Measurements from ENCODE around the gene CACNA1S.
A peak's percentile ranks its signal among the peaks of the same experiment; 100 is the strongest.

Gene CACNA1S

DNA sequence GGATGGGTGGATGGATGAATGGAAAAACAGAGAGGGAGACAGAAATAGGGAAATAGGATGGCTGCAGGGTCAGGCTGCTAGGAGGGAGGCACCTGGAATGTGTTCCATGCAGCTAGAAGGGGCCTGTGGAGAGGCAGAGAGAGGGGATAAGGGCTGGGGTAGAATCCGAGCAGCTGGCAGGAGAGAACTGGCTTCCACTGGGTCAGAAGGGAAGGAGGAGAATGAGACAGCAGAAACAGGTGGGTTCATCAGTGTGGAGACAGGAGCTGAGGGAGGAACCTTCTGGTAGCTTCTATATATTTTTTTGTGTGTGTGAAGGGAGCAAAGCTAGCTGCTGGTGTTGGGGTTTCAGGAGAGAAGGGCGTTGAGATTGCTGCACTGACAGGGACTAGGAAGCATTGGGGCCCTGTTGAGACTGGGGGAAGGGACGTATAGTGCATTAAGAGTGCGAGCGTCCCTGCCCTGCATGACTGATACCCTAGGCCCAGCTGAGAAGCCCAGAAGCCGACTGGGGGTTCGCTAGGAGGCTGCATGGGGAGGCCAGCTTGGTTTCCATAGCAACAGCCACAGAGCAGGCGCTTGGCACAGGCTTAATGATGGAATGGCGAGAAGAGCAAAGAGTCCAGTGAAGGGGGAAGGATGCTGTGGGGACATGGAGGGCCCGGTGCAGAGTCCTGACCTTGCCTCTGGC is 73.9 kb downstream of the CACNA1S start:
- DNase-seq (ENCODE audit: low read depth): no peak
- no peak overlapping the region for H3K4me3 ChIP-seq (ENCODE audit: low read depth, low read length)
- TF ChIP-seq, protein P1, sequence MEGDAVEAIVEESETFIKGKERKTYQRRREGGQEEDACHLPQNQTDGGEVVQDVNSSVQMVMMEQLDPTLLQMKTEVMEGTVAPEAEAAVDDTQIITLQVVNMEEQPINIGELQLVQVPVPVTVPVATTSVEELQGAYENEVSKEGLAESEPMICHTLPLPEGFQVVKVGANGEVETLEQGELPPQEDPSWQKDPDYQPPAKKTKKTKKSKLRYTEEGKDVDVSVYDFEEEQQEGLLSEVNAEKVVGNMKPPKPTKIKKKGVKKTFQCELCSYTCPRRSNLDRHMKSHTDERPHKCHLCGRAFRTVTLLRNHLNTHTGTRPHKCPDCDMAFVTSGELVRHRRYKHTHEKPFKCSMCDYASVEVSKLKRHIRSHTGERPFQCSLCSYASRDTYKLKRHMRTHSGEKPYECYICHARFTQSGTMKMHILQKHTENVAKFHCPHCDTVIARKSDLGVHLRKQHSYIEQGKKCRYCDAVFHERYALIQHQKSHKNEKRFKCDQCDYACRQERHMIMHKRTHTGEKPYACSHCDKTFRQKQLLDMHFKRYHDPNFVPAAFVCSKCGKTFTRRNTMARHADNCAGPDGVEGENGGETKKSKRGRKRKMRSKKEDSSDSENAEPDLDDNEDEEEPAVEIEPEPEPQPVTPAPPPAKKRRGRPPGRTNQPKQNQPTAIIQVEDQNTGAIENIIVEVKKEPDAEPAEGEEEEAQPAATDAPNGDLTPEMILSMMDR (IDR thresholded peaks at IDR 0.05; ENCODE audit: low read depth, low read length): no peak
- no peak for TF ChIP-seq POLR2A (IDR thresholded peaks at IDR 0.05; ENCODE audit: extremely low read depth, insufficient read length)
- TF ChIP-seq MYC (IDR thresholded peaks at IDR 0.05; ENCODE audit: low read depth, low read length): no peak
- TF ChIP-seq, protein P2, sequence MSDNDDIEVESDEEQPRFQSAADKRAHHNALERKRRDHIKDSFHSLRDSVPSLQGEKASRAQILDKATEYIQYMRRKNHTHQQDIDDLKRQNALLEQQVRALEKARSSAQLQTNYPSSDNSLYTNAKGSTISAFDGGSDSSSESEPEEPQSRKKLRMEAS (IDR thresholded peaks at IDR 0.05; ENCODE audit: low read depth, low read length): no peak

DNA sequence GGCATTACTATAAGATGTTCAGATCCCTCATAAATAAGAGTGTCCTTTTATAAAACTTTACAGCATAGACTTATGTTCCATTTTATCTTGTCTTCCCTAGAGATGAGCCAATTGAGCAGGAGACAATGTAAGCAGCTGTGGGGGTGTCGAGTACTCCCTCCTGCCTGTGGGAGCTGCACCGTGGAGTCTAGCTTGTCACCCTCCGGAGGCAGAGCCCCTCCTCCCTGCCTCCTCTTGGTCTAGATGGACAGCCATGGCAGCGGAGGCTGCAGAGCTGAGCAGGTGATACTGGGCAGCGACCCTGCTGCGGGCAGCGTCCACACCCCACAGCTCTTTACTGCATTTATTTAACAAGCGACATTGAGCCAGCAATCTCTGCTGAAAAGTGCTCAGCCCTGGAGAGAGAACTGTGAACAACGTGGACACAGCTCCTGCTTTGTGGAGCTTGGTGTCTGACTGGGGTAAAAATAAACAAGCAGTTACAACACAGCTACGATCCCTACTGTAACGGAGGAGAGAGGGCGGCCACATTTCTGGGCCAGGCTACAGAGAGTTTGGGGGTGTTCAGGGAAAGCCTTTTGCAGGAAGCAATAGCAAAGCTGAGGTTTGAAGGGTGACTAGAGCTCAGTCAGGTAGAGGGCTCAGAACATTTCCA is 75.9 kb downstream of the CACNA1S start:
- TF ChIP-seq, protein P2 (IDR thresholded peaks at IDR 0.05; ENCODE audit: low read depth, low read length): no peak
- no peak overlapping the region for H3K4me3 ChIP-seq (ENCODE audit: low read depth, low read length)
- no peak for DNase-seq (ENCODE audit: low read depth)

DNA sequence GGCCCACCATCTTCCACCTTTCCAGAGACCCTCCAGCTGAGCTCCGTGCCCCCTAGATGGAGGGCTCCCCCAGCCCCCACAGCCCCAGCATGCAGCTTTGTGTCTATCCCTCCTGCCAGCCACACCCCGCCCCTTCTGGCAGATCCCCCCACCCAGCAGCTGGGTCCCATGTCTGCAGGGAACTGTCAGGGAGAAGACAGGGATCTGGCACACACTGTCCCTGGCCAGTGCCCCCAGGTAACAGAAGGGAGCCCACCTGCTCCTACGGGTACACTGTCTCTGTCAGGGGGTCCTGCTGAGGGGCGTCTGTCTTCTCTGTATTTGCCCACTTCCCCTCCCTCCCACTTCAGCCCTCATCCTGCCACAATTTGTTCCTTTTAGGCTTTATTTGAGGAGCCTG is 77.6 kb downstream of the CACNA1S start:
- TF ChIP-seq POLR2A (IDR thresholded peaks at IDR 0.05; ENCODE audit: extremely low read depth, insufficient read length) (no peak), MYC (IDR thresholded peaks at IDR 0.05; ENCODE audit: low read depth, low read length) (no peak)
- TF ChIP-seq, protein P1 (IDR thresholded peaks at IDR 0.05; ENCODE audit: low read depth, low read length): no peak
- TF ChIP-seq, protein P2 (IDR thresholded peaks at IDR 0.05; ENCODE audit: low read depth, low read length): no peak
- H3K4me3 ChIP-seq (ENCODE audit: low read depth, low read length): no peak overlapping the region
- DNase-seq (ENCODE audit: low read depth): no peak

DNA sequence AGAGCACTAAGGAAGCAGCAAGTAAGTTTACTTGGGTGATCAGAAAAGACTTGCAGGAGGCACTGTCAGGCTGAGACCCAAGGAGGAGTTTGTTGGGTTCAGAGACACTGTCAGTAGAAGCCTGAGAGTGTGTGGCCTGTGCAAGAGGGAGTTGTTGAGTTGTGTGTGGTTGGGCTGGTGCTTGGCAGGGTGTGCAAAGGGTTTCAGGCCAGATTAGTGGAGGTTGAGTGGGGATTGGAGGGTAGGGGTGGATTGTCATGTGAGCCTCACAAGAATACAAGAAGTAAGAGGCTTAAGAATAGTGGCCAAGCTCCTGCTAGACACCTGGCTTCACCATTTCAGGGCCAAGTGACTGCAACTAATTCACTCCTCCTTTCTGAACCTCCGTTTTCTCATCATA is 79.8 kb downstream of the CACNA1S start:
- TF ChIP-seq, protein P2 (IDR thresholded peaks at IDR 0.05; ENCODE audit: low read depth, low read length): no peak
- TF ChIP-seq POLR2A (IDR thresholded peaks at IDR 0.05; ENCODE audit: extremely low read depth, insufficient read length) (no peak), MYC (IDR thresholded peaks at IDR 0.05; ENCODE audit: low read depth, low read length) (no peak)
- TF ChIP-seq, protein P1 (IDR thresholded peaks at IDR 0.05; ENCODE audit: low read depth, low read length): no peak
- DNase-seq (ENCODE audit: low read depth): no peak
- H3K4me3 ChIP-seq (ENCODE audit: low read depth, low read length): no peak overlapping the region

DNA sequence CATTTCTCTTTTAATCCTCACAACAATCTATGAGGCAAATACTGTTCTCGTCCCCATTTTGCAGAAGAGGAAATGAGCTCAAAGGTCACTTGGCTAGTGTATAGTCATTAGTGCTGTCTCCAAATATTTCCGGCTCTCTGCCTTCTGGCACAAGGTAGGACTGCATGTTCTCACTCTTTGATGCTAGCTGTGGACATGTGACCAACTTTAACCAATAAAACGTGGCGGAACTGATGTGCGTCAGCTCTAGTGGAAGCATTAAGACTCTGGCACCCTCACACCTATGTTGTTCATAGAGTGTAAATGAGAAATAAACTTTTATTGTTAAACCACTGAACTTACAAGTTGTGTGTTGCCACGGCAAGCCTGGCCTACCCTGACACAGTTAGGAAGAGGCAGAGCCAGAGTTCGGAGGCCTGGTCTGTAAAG is 83.8 kb downstream of the CACNA1S start:
- no peak for TF ChIP-seq POLR2A (IDR thresholded peaks at IDR 0.05; ENCODE audit: extremely low read depth, insufficient read length)
- TF ChIP-seq, protein P1 (IDR thresholded peaks at IDR 0.05; ENCODE audit: low read depth, low read length): no peak
- TF ChIP-seq, protein P2 (IDR thresholded peaks at IDR 0.05; ENCODE audit: low read depth, low read length): 0 out of 2 replicates have a peak, but pooled peaks have one; percentile 10
- TF ChIP-seq MYC (IDR thresholded peaks at IDR 0.05; ENCODE audit: low read depth, low read length): no peak
- peak; percentile 40 for DNase-seq (ENCODE audit: low read depth)
- H3K4me3 ChIP-seq (ENCODE audit: low read depth, low read length): no peak overlapping the region

DNA sequence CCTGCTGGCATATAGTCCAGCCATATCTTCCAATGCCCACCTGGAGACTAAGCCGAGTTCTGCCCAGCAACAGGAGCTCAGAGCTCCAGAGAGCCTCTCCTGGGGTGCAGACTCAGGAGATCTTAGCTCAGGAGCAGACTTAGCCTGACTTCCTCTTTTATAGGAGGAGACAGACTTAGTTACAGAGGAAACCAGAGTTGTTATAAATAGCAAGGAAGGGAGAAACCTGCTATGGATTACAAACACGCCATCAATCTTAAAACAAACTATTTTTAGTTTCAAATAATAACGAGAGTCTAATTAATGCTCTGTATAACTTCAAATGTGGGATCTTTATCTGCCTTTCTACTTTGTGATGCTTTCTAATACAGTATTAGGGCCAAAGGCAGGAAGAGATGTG is 85.4 kb downstream of the CACNA1S start:
- peak overlapping the region; percentile 16 for H3K4me3 ChIP-seq (ENCODE audit: low read depth, low read length)
- peak; percentile 77 for DNase-seq (ENCODE audit: low read depth)
- TF ChIP-seq POLR2A (IDR thresholded peaks at IDR 0.05; ENCODE audit: extremely low read depth, insufficient read length) (no peak), MYC (IDR thresholded peaks at IDR 0.05; ENCODE audit: low read depth, low read length) (no peak)

Measured in NB4 (cell line).